Measurements from ENCODE around the gene AMH.

The AMH gene

DNA sequence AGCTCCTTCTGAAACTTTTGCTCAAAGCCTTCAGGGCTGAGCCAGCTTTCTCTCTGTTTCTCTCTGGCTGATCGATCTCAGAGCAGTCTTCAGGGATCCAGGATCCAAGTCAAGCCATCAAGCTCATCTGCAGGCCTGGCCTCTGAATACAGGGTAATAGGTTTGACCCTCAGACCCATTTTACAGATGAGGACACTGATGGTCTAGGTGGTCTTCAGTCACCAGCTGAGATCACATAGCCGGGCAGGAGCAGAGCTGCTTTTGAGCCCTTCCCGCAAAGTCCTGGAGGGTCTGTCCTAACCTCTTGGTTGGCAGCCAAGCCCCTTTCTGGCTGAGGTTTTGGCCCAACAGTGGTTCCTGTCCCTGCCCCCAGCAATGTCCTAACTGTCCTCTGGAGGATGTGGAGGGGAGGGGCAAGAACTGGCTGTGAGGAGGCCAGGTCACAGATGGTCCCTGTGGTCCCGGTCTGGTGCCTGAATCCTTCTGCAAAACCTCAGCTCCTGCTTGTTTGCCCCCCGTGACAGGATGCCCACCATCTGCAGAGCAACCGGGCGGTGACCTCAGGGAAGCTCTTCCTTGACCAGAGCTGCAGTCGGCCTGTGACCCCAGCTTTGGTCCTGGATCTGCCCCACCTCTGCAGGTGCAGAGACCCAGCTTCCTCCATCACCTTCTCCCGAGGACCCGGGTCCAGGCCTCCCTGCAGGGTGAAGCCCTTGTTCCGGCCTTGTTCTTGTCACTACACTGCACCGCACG, 38.6 kb downstream of the AMH start:
- no peak for DNase-seq (ENCODE audit: low read depth)

- no peak for DNase-seq (ENCODE audit: low read depth)
Observed at GRCh38 chr19:2288338-2288817, 39.3 kb downstream of the AMH start.

DNA sequence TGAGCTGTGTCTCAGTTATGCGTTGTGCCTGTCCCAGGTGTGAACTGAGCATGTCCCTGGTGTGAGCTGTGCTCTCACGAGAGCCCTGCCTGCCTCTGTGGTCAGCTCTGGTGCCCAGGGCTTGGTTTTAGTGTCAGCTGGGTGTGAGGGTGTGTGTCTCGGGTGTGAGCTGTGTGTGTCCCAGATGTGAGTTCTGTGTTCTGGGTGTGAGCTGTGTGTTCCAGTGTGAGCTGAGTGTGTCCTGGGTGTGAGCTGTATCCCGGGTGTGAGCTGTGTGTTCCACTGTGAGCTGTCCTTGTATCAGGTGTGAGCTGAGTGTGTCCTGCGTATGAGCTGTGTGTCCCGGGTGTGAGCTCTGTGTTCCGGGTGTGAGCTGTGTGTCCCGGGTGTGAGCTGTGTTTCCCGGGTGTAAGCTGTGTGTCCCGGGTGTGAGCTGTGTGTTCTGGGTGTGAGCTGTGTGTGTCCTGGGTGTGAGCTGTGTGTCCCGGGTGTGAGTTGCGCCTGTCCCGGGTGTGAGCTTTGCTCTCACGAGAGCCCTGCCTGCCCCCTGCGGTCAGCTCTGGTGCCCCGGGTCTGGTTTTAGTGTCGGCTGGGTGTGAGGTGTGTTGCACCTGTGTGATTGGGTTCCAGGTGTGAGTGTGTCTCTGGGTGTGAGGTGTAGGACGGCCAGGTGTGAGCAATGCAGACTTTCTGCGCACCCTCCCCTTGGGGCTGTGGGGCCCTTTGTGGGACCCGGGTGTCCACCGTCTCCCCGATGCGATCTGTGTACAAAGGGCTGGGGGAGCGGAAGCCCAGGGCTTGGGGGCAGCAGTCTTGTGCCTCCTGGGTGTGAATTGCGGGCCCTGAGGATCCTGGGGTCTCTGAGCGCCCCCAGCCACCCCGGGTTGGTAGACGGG, 39.9 kb downstream of the AMH start:
- DNase-seq (ENCODE audit: low read depth), result no peak

GRCh38 chr19:2289714-2290435, 40.8 kb downstream of the AMH start:
- no peak for DNase-seq (ENCODE audit: low read depth)

DNA sequence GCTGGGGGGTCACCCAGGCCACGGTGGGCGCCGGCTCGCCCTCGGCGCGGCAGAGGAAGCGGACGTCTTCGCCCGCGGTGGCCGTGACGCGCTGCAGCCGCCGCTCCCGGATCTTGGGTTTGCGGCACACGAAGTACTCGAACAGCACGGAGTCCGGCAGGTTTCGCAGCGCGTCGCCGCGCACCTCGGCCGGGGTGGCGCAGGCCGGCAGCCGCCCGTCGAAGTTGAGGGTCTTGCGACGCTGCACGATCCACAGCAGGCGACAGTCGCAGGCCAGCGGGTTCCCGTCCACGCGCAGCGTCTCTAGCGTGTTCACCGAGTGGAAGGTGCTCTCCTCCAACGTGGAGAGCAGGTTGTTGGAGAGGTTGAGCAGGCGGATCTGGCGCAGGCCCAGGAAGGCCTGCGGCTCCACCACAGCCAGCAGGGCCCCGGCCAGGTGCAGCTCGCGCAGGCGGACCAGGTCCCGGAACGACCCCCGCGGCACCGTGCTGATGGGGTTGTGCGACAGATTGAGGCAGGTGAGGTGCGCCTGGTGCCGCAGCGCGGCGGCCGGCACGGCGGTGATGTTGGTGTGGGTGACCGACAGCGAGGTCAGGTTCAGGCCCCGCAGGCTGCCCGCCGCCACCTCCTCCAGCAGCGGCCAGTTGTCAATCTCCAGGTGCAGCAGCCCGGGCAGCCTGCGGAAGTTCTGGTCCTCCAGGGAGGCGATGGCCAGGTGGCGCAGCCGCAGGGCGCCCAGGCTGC, 41.5 kb downstream of the AMH start:
- DNase-seq (ENCODE audit: low read depth), result no peak

DNA sequence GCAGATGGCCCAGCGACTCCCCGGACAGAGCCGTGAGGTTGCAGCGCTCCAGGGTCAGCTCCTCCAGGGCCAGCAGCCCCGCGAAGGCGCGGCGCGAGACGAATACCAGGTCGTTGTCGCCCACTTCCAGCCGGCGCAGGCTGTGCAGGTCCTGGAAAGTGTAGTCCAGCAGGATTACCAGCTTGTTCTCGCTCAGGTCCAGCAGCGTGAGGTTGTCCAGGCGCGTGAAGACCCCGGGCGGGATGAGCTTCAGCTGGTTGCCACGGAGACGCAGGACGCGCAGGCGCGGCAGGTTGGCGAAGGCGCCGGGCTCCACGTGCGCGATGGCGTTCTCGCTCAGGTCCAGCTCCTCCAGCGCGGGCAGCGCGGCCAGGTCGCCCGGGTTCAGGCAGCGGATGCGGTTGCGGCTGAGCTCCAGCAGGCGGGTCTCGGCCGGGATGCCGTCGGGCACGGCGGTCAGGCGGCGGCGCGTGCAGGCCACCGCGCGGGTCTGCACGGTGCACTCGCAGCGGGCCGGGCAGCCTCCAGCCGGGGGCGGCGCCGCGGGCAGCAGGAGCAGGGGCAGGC, 42.1 kb downstream of the AMH start:
- DNase-seq (ENCODE audit: low read depth), result no peak

DNA sequence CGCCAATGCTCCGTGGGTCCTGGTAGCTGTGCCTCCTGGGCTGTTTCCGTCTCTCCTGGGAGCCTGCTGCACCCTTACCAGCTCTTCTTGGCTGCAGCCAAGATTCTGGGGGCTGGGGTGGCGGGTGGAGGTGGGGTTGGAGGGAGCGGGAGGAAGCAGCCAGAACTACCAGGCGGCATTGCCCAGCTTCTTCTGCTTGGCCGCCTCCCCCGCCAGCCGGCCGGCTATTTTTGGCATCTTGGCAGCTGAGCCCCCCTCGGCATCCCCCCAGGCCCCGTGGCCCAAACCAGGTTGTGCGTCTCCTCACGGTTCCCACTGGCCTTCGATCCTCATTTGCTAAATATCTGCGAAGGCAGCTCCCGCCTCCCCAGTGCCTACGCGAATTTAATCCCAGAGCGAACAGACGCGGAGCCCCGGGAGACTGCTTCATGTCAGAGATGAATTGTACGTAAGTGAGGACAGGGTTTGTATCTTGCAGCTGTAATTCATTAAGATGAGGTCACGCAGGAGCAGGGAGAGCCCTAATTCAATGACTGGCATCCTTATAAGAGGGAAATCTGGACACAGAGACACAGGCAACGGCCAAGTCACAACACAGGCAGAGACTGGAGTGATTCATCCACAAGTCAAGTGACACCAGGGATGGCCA, 45.7 kb downstream of the AMH start:
- peak; percentile 85 for DNase-seq (ENCODE audit: low read depth)

DNA sequence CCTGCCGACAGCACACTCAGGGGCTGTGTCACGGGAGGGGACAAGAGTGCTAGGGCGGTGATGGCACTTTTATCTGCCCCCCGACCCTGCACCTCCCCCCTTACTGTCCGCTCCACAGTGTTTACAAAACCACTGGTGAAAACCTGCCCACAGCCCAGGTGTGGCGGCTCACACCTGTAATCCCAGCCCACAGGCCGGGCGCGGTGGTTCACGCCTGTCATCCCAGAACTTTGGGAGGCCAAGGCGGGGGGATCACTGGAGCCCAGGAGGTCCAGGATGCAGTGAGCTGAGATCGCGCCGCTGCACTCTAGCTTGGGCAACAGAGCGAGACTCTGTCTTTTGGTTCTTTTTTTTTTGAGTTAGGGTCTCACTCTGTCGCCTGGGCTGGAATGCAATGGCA, 47.0 kb downstream of the AMH start:
- DNase-seq (ENCODE audit: low read depth), result no peak

DNA sequence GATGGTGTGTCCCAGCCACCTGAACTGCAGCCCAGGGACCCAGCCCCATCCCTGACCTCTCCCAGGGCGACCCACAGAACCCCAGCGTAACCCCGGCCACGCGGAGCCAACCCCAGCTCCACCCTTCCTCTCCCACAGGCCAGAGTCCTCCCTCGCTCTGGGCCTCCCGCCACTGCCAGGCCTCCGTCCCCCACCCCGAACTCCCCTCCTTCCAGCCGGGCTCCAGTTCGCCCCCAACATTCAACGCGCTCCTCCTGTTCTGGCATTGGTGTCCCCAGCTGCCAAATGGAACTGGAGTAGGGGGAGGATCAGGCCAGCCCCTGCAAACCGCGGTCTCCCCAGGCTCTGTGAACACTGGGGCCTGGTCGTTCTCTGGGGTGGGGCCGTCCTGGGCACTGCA, 51.4 kb downstream of the AMH start:
- no peak for DNase-seq (ENCODE audit: low read depth)
